HG03159 (cell line): Measurements from ENCODE around the gene HOXD9.

Experiments used
- ATAC-seq: cut with Tn5 transposase; IDR thresholded peaks from one replicate; pipeline ENCODE4 v1.9.1; 2021; ENCODE audit warnings: mild to moderate bottlenecking, moderate library complexity; ENCODE audit not compliant: unreplicated experiment

HOXD9 gene

GRCh38 chr2:176122683-176123410, at the start of gene HOXD9:
Gene HOXD9, plus strand, starts transcription at chr2:176122719. Its CDS starts 50 bp downstream, at chr2:176122769.
- ATAC-seq: no peak

GRCh38 chr2:176072951-176073904, 49.3 kb upstream of the HOXD9 start:
- no peak for ATAC-seq

GRCh38 chr2:176074919-176075425, 47.5 kb upstream of the HOXD9 start:
- ATAC-seq: no peak

- ATAC-seq: no peak
These were observed 47.0 kb upstream of the HOXD9 start for GRCh38 chr2:176075481-176075880.

- ATAC-seq: no peak
These were observed 46.5 kb upstream of the HOXD9 start for GRCh38 chr2:176076063-176076462.

- ATAC-seq: no peak
These were observed 45.7 kb upstream of the HOXD9 start for GRCh38 chr2:176076796-176077195.

GRCh38 chr2:176078541-176079284, 43.8 kb upstream of the HOXD9 start:
- no peak for ATAC-seq

- no peak for ATAC-seq
These were observed 43.2 kb upstream of the HOXD9 start for GRCh38 chr2:176079285-176079830.

GRCh38 chr2:176079831-176080539, 42.5 kb upstream of the HOXD9 start:
- no peak for ATAC-seq

- ATAC-seq: no peak
These were observed 41.8 kb upstream of the HOXD9 start for GRCh38 chr2:176080540-176081375.

- no peak for ATAC-seq
These were observed 41.1 kb upstream of the HOXD9 start for GRCh38 chr2:176081376-176081836.

GRCh38 chr2:176081837-176082524, 40.5 kb upstream of the HOXD9 start:
- no peak for ATAC-seq

- ATAC-seq: no peak
These were observed 40.0 kb upstream of the HOXD9 start for GRCh38 chr2:176082525-176082823.

- no peak for ATAC-seq
These were observed 39.4 kb upstream of the HOXD9 start for GRCh38 chr2:176082824-176083751.

GRCh38 chr2:176083796-176084261, 38.7 kb upstream of the HOXD9 start, which contains the start of gene EVX2:
Gene EVX2, minus strand, starts transcription at chr2:176083962. Its CDS starts 186 bp downstream, at chr2:176083776.
- ATAC-seq: no peak

- ATAC-seq: no peak
These were observed 37.9 kb upstream of the HOXD9 start for GRCh38 chr2:176084611-176085119.

GRCh38 chr2:176085120-176085788, 37.3 kb upstream of the HOXD9 start:
- no peak for ATAC-seq
